Left renal cortex interstitium (tissue), 4 donors: ENCODE data around the gene ATP9A. TPM values are rescaled to one million over a fixed set of nuclear protein-coding genes. Genes with fewer than 3 reads are reported as not detected.
A peak's percentile ranks its signal among the peaks of the same experiment; 100 is the strongest.

Source experiments
- DNase-seq, 4 donors: peaks; one replicate each; pipeline ENCODE4 v3.0.0-alpha.2; 2013; ENCODE audit warnings: low read depth in 4 of 4, low spot score in 2 of 4, missing footprints in 1 of 4
- polyA plus RNA-seq, 4 donors: library from polyadenylated mRNA; unstranded; fragments of 120-200 nt; gene quantifications; one replicate each; pipeline ENCODE4 v1.2.1, GENCODE V29; 2013; ENCODE audit not compliant: insufficient read length in 4 of 4

Gene ATP9A
- polyA plus RNA-seq, 4 donors: 53.9 to 62.7 (median 57.5) TPM

- DNase-seq: no peak
These were observed 202.7 kb downstream of the ATP9A start for GRCh38 chr20:51565298-51566144.

GRCh38 chr20:51563486-51564332 lies 204.5 kb downstream of the ATP9A start:
- DNase-seq: peak in 1 of 4 donors; percentile 28

- DNase-seq: no peak
These were observed 205.1 kb downstream of the ATP9A start for GRCh38 chr20:51563174-51563485.

GRCh38 chr20:51562332-51563173 lies 205.6 kb downstream of the ATP9A start:
- DNase-seq: peak in 3 of 4 donors; percentile 85 to 90 (median 88)

- DNase-seq: peak in 2 of 4 donors; percentile 38 to 39
These were observed 206.2 kb downstream of the ATP9A start for GRCh38 chr20:51562027-51562331.

- no peak for DNase-seq
These were observed 207.5 kb downstream of the ATP9A start for GRCh38 chr20:51560550-51561307.

- no peak for DNase-seq
These were observed 208.1 kb downstream of the ATP9A start for GRCh38 chr20:51560042-51560441.

GRCh38 chr20:51554538-51555165 lies 213.5 kb downstream of the ATP9A start:
- DNase-seq: no peak

- no peak for DNase-seq
These were observed 214.2 kb downstream of the ATP9A start for GRCh38 chr20:51553897-51554486.

GRCh38 chr20:51551186-51551585 lies 217.0 kb downstream of the ATP9A start:
- no peak for DNase-seq

GRCh38 chr20:51549474-51549873 lies 218.7 kb downstream of the ATP9A start:
- DNase-seq: no peak

GRCh38 chr20:51547951-51548350 lies 220.2 kb downstream of the ATP9A start:
- DNase-seq: no peak

Other genes starting within 250 kb of the ATP9A start
- 1 to 10 TPM; 1.4 to 2.2 (median 2.0) TPM for gene NFATC2, start 225.7 kb downstream of the ATP9A start, polyA plus RNA-seq
- gene SALL4, start 34.1 kb upstream of the ATP9A start, polyA plus RNA-seq: 10 to 100 TPM in 2 of 4 donors, 1 to 10 TPM in 2; 4.0 to 12.9 (median 8.0) TPM